NB4 (cell line): ENCODE measurements around the gene C1QL3.

Experiments used
- DNase-seq: peaks from one replicate; pipeline ENCODE4 v3.0.0; 2010; ENCODE audit warnings: low read depth
- H3K4me3 ChIP-seq: one replicate; pipeline ENCODE4 v1.5.1; 2011; ENCODE audit warnings: mild to moderate bottlenecking, low read depth, low read length, moderate library complexity
- CTCF ChIP-seq: IDR thresholded peaks from one replicate; pipeline ENCODE4 v1.5.1; 2012; ENCODE audit warnings: low read depth, low read length
- MAX ChIP-seq: IDR thresholded peaks from 2 replicates; pipeline ENCODE4 v1.6.1; 2011; ENCODE audit warnings: low read depth, low read length
- MYC ChIP-seq: IDR thresholded peaks from 2 replicates; pipeline ENCODE4 v1.6.1; 2011; ENCODE audit warnings: low read depth, low read length
- POLR2A ChIP-seq: IDR thresholded peaks from 2 replicates; pipeline ENCODE4 v1.6.1; 2011; ENCODE audit warnings: mild to moderate bottlenecking; ENCODE audit not compliant: insufficient read length; ENCODE audit errors: extremely low read depth

The C1QL3 gene

GRCh38 chr10:16518822-16519221 is 2.9 kb downstream of the C1QL3 start:
- H3K4me3 ChIP-seq: no peak overlapping the region
- no peak for DNase-seq
- TF ChIP-seq MYC: no peak
- no peak for TF ChIP-seq MAX
- TF ChIP-seq CTCF: peak; percentile 4
- no peak for TF ChIP-seq POLR2A

- no peak overlapping the region for H3K4me3 ChIP-seq
- DNase-seq: no peak
- TF ChIP-seq CTCF (no peak), MAX (no peak), MYC (no peak), POLR2A (no peak)
Observed at GRCh38 chr10:16510843-16511242, 10.8 kb downstream of the C1QL3 start.

- no peak for DNase-seq
- no peak for TF ChIP-seq MAX
- no peak for TF ChIP-seq POLR2A
- no peak for TF ChIP-seq MYC
- no peak for TF ChIP-seq CTCF
- H3K4me3 ChIP-seq: no peak overlapping the region
Observed at GRCh38 chr10:16509996-16510395, 11.7 kb downstream of the C1QL3 start.

GRCh38 chr10:16505161-16505560 is 16.5 kb downstream of the C1QL3 start:
- DNase-seq: no peak
- TF ChIP-seq MAX: no peak
- TF ChIP-seq POLR2A: no peak
- no peak for TF ChIP-seq CTCF
- no peak for TF ChIP-seq MYC
- H3K4me3 ChIP-seq: no peak overlapping the region

- no peak for TF ChIP-seq POLR2A
- no peak for TF ChIP-seq CTCF
- no peak for TF ChIP-seq MAX
- no peak for TF ChIP-seq MYC
- no peak for DNase-seq
- no peak overlapping the region for H3K4me3 ChIP-seq
Observed at GRCh38 chr10:16497911-16498310, 23.8 kb downstream of the C1QL3 start.

- no peak for DNase-seq
- H3K4me3 ChIP-seq: no peak overlapping the region
- TF ChIP-seq MYC: no peak
- TF ChIP-seq CTCF: no peak
- no peak for TF ChIP-seq MAX
- TF ChIP-seq POLR2A: no peak
Observed at GRCh38 chr10:16493884-16494536, 27.7 kb downstream of the C1QL3 start.
